Esophagus muscularis mucosa (tissue), 2 donors: ENCODE results near the gene AFF1.

Experiments used
- EP300 ChIP-seq: sonication (generic); formaldehyde crosslinking; IDR thresholded peaks from one replicate; pipeline ENCODE4 v1.6.1; 2017; ENCODE audit warnings: antibody characterized with exemption
- POLR2A ChIP-seq: fragments of 450-650 bp; IDR thresholded peaks from one replicate; pipeline ENCODE4 v1.6.1; 2017; ENCODE audit warnings: antibody characterized with exemption, moderate library complexity, mild to moderate bottlenecking, low read depth

DNA sequence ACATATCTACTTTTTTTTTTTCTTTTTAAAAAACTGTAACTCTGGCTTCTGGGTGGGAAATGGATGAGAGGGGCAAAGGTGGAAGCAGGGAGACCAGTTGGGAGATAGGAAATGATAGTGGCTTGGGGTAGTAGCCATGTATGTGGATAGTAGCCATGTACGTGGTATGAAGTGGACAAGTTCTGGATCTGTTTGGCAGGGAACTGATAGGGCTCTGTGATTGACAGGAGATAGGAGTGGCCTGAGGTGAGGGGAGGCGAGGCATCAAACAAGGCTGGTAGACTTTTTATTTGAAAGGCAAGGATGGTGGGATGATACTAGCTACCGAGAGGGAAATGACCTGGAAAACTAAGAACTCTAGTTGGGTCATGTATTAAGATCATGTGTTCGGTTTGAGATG is 117.8 kb downstream of the AFF1 start:
- TF ChIP-seq EP300 (no peak), POLR2A (no peak)
